Renal cortical epithelial cell (primary cell): ENCODE measurements around the gene MRS2. TPM values are rescaled to one million over a fixed set of nuclear protein-coding genes. Genes with fewer than 3 reads are reported as not detected.
"Not testable (repeated sequence)": the region's sequence is repeated elsewhere in the genome, so short reads cannot be mapped to it uniquely, and the experiment has no call there.

Experiments
- DNase-seq: peaks from one replicate; pipeline ENCODE4 v3.0.0-alpha.2; 2011; ENCODE audit warnings: low read depth
- total RNA-seq: library from RNA; depleted of rRNA; stranded (reverse); fragments of >200 nt; gene quantifications from 2 replicates; pipeline ENCODE4 v1.2.3, GENCODE V29; 2014

The MRS2 gene
- total RNA-seq, 1 donor from 2014 or later, result 58.9 TPM

DNA sequence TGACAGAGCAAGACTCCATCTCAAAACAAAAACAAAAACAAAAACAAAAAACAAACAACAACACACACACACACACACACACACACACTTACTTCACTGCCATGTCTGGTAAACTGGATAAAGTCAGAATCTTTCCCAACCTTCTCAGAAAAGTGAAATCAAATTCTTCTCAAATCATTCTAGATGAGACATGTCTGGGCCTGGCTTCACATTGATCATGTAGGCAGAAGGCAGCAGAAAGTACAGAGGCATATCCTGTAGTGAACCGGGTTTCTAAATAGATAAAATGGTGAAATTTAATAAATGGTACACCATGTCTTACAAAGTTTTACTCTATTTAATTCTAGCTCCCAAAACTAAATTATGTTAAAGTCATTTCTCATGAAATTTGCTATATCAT, 14.9 kb upstream of the MRS2 start:
- DNase-seq, result no peak

DNA sequence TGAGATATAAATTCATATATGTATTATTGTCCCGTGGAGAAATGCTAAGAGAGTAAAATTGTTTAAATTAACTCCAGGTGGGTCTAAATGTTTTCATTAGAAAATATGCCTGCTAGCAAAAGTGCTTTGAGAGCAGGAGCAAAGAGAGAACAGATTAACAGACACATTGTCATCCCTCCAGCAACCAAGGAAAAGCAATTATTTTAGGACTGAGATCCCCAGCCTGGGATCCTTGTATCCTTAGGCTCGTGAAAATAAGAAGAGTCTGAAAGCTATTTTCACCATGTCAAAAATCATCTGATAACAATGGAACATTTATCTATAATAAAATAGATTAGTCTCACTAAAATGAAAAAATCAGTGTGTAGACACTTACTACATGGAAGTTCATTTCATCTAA, 11.5 kb upstream of the MRS2 start:
- no peak for DNase-seq

DNA sequence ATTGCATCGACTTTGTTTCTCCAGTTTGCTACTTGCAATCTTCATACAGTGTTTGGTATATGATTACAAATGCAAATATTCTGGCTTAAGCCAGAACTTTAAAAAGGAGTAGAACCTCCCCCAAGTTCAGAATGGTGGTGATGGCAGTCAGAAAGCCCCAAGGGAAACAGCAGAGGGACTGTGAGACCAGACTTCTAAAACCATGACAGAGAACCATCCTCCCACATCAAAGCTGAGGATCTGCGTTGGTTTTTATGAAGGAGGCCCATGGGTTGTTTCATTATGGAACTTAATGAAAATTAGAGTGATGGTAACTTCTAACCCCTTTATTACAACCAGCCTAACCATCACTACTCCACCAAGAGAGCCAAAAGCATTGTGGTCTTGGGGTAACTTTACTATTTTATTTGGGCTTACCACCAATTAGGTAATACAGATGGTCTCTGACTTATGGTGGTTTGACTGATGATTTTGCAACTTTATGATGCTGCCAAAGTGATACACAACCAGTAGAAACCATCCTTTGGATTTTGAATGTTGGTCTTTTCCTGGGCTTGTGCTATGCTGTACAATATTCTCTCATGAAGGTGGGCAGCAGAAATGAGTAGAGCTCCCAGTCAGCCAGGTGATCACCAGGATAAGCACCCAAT, 10.9 kb upstream of the MRS2 start:
- DNase-seq, result no peak

DNA sequence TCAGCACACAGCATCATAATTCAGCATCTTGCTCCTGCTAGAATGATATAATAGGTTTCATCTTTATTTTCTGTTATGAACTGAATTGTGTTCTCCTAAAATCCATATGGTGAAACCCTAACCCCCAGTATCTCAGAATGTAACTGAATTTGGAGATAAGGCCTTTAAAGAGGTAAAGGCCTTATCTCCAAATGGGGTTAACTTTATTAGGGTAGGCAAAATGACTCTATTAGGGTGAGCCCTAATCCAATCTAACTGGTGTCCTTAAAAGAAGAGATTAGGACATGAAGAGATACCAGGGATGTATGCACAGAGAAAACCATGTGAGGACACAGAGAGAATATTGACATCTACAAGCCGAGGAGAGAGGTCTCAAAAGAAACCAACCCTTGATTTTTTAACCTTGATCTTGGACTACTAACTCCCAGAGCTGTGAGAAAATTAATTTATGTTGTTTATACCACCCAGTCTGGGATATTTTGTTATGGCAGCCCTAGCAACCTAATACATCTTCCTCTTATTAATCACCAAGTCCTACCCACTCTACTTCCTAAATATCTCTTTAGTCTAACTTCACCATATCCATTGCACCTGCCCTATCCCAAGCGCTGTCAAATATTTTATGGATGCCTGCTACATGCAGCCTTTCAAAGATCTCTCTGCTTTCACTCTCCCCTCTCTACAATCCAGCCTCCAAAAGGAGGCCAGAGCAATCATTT, 8.5 kb upstream of the MRS2 start:
- no peak for DNase-seq

DNA sequence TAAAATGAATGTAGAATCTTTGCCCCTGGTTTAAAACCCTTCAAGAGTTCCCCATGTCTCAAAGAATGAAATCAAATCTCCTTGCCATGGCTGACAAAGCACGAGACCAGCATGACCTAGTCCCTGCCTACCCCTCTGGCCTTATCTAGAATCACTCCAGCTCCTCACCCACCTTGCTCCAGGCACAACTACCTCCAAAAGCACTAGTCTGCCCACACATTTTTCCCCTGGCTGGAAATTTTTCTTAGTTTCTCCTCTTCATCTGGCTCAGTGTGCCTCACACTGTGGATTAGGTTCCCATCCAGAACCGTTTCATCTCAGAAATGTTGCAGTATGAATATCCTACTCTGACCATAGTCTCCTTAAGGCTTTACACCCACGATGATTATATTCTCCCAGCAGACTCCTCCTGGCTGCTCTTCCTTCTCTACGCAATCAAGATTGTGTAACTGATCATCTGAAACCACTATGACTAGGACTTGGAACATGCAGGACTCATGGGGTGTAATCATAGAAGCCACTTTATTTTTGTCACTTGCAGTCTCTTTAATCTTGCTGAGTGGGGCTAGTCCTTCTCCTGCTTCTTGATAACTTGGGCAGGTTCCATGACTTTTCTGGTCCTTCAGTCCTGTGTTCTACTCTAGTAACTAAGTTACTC, 7.8 kb upstream of the MRS2 start:
- peak; percentile 89 for DNase-seq

DNA sequence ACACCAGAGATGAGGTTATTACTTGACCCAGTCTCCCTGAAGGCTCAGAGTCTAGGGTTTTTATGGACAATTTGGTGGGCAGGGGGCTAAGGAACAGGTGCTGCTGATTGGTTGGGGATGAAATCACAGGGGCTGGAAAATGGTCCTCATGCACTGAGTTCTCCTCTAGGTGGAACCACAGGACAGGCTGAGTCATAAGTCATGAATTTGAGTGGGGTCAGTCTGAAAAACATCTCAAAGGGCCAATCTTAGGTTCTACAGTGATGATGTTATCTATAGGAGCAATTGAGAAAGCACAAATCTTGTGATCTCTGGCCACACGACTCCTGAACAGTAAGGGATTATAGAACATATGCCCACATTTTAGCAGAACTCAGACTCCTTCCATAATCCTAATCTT, 5.9 kb upstream of the MRS2 start:
- DNase-seq, result no peak

DNA sequence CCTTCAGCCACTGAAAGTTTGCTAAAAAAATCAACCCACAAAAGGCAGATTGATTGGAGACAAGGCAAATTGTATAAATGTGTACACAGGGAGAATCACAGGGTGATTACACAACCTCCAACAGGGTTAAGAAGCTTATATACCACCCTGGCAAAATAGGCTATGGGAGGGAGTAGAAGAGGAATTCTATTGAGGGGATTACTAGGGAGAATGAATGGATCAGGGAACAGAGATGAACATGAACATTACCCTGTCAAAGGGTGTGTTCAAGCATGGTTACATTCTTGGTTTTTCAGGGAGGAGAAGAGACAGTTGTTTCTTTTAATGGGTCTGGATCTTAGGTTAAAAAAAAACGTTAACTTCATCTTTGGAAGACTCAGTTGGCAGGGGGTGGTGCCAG, 5.1 kb upstream of the MRS2 start:
- DNase-seq, result no peak

DNA sequence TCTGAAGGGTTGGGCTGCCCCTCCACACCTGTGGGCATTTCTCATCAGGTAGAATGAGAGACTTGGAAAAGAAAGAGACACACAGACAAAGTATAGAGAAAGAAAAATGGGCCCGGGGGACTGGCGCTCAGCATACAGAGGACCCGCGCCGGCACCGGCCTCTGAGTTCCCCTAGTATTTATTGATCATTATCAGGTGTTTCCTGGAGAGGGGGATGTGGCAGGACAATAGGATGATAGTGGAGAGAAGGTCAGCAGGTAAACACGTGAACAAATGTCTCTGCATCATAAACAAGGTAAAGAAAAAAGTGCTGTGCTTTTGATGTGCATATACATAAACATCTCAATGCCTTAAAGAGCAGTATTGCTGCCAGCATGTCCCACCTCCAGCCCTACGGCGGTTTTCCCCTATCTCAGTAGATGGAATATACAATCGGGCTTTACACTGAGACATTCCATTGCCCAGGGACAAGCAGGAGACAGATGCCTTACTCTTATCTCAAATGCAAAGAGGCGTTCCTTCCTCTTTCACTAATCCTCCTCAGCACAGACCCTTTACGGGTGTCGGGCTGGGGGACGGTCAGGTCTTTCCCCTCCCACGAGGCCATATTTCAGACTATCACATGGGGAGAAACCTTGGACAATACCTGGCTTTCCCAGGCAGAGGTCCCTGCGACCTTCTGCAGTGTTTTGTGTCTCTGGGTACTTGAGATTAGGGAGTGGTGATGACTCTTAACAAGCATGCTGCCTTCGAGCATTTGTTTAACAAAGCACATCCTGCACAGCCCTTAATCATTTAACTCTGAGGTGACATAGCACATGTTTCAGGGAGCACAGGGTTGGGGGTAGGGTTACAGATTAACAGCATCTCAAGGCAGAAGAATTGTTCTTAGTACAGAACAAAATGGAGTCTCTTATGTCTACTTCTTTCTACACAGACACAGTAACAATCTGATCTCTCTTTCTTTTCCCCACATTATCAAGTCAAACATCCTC, 2.4 kb upstream of the MRS2 start:
- peak; percentile 53 for DNase-seq

DNA sequence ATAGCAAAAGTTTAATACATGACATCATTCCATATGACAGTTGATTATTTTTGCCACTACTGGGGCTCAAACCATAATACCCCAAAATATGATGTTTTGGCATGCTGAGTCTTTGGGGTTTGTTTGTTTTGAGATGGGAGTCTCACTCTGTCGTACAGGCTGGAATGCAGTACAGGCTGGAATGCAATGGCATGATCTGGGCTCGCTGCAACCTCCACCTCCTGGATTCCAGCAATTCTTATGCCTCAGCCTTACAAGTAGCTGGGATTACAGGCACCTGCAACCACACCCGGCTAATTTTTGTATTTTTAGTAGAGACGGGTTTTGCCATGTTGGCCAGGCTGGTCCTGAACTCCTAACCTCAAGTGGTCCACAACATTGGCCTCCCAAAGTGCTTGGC, 1.3 kb upstream of the MRS2 start:
- peak; percentile 33 for DNase-seq

DNA sequence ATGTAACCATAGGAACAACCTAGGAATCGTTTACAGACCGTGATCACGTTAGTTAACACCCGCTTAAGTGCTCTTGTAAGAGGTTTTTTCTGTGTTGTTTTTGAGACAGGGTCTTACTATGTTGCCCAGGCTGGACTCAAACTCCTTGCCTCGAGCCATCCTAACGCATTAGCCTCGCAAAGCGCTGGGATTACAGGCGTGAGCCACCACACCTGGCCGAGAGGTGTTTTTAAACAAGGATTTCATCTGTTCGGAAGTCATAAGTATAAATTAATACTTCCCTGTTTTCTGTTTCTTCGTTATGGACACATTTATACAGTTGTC, 727 bp downstream of the MRS2 start:
- peak; percentile 43 for DNase-seq

DNA sequence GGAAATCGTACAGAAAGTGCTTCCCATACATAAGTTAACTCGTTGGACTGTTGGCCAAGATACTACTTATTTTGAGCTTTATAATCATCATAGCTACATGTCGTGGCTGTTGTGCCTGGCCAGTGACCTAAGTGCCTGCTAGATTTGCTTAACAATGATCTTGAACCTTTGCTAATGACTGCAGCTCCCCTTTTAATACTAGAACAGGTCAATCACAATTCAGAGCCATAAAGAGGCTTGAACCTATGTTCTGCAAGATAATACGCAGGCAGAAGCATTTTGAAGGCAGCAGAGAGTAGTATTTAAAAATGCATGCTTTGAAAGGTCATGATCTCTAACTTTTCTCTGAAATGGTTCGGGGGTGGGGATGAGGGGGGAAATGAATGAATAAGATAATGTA, 2.5 kb downstream of the MRS2 start:
- DNase-seq, result no peak

DNA sequence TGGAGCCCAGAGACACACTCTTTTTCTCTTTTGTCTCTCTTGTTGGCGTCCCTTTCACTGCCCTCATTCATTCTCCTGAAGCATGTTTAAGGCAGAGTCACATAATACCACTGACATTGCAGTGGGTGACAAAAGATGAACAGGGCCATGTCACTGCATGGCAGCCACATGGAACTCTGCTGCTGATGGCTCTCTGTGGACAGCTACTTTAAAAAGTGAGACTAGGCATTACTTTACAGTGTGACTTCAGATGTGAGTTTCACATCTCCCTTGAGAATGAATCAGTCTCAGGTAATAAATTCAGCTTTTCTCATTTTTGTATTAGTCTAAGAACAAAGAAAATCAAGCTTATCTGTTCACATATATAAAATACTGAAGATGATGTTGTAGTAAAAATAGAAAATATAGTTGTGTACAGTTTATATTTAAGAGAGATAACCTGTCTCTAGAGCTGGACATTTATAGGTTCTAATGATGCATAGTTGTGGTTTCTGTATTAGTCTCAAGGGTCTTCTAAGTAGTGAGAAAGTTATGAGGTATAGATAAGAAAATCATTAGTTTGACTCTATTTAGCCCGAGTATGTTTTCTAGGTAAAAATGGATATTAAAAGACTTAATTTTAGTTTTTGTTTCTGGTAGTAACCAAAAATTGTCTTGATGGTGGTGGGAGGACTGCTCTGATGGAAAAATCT, 6.1 kb downstream of the MRS2 start:
- no peak for DNase-seq

DNA sequence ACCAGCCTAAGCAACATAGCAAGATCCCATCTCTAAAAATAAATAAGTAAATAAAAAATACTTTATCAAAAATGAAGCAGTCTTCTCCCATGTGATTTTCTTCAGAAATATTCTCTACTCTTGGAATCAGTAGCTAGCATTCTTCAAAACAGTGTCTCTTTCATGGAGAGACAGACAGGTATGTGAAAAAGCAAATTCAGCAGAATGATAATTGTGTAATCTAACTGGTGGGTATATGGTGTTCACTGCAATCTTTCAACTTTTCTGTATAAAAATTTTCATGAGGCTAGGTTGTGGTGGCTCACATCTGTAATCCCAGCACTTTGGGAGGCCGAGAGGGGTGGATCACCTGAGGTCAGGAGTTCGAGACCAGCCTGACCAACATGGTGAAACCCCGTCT, 7.9 kb downstream of the MRS2 start:
- no peak for DNase-seq

DNA sequence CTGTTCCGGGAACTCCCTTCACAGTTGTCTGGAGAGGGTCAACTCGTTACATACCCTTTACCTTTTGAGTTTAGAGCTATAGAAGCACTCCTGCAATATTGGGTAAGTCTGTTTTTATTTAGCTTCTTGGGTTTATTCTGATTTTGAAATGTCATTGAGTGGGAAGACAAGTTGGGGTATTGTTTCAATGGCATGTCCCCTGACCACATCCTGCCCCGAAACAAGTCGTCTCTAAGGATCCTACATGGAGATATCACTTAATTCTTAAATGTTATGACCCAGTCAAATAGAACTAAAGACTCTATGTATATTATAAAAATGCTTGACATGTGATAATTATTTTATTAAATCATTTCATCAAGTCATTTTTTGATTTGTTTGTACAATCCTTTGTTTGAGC, 9.6 kb downstream of the MRS2 start:
- no peak for DNase-seq

DNA sequence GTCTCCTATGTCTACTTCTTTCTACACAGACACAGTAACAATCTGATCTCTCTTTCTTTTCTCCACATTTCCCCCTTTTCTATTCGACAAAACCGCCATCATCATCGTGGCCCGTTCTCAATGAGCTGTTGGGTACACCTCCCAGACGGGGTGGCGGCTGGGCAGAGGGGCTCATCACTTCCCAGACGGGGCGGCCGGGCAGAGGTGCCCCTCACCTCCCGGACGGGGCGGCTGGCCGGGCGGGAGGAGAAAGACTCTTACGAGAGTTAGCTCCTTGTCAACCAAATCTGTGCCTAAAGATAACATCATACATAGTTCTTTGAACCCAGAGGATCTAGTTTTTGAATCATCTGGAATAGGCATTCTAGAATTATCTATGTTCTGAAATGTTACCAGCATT, 11.8 kb downstream of the MRS2 start:
- DNase-seq, result not testable (repeated sequence)

DNA sequence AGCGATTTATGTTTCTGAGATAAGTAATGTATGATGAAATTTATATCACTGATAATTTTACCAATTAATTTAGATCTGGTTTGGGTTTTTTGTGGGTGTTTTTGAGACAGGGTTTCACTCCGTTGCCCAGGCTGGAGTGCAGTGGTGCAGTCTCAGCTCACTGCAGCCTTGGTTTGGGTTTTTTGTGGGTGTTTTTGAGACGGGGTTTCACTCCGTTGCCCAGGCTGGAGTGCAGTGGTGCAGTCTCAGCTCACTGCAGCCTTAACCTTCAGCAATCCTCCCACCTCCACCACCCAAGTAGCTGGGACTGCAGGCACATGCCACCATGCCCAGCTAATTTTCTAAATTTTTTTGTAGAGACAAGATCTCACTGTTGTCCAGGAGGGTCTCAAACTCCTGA, 13.0 kb downstream of the MRS2 start:
- DNase-seq, result no peak

DNA sequence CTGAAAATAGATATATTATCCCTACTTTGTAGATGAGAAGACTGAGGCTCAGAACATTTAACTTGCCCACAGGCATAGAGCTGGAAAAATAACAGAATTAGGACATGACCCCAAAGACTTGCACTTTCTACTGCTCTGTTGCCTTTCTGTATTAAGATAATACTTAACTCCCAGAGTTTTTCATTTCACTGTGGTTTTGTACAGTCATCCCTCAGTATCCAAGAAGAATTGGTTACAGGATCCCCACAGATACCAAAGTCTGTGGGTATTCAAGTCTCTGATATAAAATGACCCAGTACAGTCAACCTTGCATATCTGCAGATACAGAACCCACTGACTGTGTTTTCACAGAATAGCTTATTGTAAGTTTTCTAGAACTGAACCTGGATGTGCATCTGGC, 16.8 kb downstream of the MRS2 start:
- DNase-seq, result no peak

DNA sequence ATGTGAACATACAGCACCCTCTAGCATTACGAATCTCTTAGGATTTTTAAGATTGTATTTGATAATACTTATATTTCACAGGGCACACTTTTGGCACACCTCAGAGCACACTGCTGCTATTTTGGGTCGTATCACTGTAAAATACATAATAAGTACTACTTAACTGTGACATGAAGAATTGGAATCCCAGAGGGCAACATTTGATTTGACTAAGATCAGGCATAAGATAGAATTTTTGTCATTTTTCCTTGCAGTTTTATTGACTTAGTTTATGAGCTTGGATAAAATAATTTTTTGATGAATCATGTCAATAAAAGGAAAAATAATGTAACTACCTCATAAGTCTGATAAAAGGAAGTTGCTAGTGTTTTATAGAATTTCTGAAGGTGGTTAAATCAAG, 22.4 kb downstream of the MRS2 start:
- no peak for DNase-seq

DNA sequence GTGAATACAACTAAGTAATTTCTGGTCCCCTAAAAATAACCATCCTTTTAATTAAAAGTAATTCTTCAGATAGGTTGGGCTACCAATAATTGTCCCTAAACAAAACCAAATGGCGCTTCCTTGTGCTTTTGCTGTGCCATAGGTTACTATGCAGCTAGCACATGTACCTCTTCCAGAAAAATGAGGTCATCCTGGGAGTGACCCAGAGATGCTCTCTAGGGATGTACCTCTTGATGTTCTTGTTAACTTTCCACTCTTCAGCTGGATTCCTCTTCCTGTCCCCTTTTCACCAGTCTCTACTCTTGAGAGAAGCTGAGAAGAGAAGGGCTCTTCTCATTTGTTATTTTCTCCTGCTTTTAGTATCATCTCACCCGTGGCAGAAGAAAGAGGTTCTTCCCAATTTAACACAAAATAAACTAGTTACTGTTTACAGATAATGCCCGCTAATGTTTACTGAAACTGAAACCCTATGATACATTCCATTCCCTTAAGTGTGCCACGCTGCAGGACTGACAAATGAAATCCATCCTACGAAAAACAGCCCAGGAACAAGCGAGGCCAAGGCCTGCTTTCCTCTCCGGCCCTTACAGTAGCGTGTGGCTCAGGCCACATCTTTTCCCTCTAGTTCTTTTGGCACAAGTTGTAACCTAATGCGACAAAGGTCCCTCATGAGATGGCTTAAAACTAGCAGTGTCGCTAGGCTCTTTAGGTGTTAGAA, 24.2 kb downstream of the MRS2 start:
- DNase-seq, result no peak

DNA sequence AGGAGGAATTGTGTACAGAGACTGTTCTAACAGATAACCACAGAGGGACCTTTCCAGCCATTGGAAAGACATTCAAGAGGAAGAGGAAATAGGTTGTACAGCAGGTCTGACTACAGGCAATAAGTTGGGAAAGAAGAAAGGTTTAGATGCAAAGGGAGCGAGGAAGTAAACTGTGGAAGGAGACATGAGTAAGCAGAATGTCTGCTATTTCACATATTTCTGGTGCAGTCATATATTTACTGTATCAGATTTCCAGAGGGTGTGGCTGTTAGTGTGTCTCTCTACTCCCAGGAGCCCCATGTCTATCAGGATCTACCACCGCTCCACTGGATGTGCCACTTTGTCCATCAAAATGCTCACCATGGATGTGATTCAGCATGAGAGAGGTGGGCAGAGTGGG, 25.9 kb downstream of the MRS2 start:
- no peak for DNase-seq

DNA sequence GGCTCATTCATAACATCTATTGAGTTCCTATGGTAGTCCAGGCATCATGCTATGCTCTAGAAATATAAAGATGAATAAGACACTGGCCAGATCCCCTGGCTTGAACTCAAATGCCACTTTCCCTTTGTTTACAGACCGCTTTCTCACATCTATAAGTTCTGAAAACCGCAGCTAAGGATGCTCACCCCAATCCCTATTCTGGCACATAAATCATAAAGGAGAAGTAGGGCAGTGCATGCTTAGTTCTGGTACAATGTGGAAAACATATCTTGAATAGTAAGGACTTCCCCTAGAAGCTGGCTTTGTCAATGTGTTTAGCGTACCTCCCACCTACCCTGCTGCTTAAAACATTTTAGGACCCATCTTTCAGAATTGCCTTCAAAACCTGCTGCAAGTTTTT, 26.4 kb downstream of the MRS2 start:
- no peak for DNase-seq
